Testis (tissue), 2 donors: ENCODE measurements around the gene LRTM2.

Experiments used
- CTCF ChIP-seq, 3 experiments: fragments of 450-650 bp in 2 of 3; fragments of 200-600 bp in 1 of 3; sonication (generic) in 1 of 3; IDR thresholded peaks; one replicate each; pipeline ENCODE4 v1.5.1; 2016 to 2019; ENCODE audit warnings: antibody characterized with exemption in 3 of 3, mild to moderate bottlenecking in 2 of 3, moderate library complexity in 1 of 3
- POLR2A ChIP-seq: fragments of 450-650 bp; IDR thresholded peaks from one replicate; pipeline ENCODE4 v1.6.1; 2017; ENCODE audit warnings: antibody characterized with exemption, mild to moderate bottlenecking, moderate library complexity

GRCh38 chr12:1878214-1878613 is 57.8 kb downstream of the LRTM2 start:
- TF ChIP-seq CTCF (IDR thresholded peaks at IDR 0.05) (no peak), POLR2A (no peak)
